A673 (cell line): ENCODE results near the gene CEP72. TPM values are rescaled to one million over a fixed set of nuclear protein-coding genes. Genes with fewer than 3 reads are reported as not detected.

Experiments used
- BruUV-seq: library from RNA; stranded (reverse); fragments of 400-500 nt; replicated peaks from 2 replicates; lab custom pipeline; 2021; lab: Mats Ljungman, UMichigan
- CTCF ChIA-PET: fragments of 300-600 bp; sonication (Branson Sonifier 250); formaldehyde crosslinking; loops from one replicate; lab custom pipeline; 2022; ENCODE audit warnings: antibody characterized with exemption; lab: Charles Lee
- POLR2A ChIA-PET: fragments of 300-600 bp; sonication (Branson Sonifier 250); formaldehyde crosslinking; loops from one replicate; lab custom pipeline; 2022; ENCODE audit warnings: antibody characterized with exemption; ENCODE audit not compliant: low non-redundant PET; lab: Charles Lee
- DNase-seq: peaks from one replicate; pipeline ENCODE4 v3.0.0-alpha.2; 2015; ENCODE audit warnings: low spot score
- H3K27ac ChIP-seq: fragments of 200-600 bp; sonication (generic); 2 replicates; pipeline ENCODE4 v1.5.1; 2016; ENCODE audit warnings: mixed run types, low read depth, mild to moderate bottlenecking, mixed read lengths, antibody characterized with exemption, low read length; ENCODE audit not compliant: poor library complexity, severe bottlenecking
- H3K27me3 ChIP-seq: fragments of 200-600 bp; sonication (generic); replicated peaks from 2 replicates; pipeline ENCODE4 v1.6.1; 2017; ENCODE audit warnings: mixed run types, low read depth, mild to moderate bottlenecking, mixed read lengths, antibody characterized with exemption, low read length; ENCODE audit not compliant: insufficient read depth, poor library complexity
- H3K36me3 ChIP-seq: fragments of 200-600 bp; sonication (generic); 2 replicates; pipeline ENCODE4 v1.6.1; 2016; ENCODE audit warnings: mixed run types, mild to moderate bottlenecking, mixed read lengths, antibody characterized with exemption, low read length; ENCODE audit not compliant: insufficient read depth, poor library complexity, severe bottlenecking
- H3K4me1 ChIP-seq: fragments of 200-600 bp; sonication (generic); 2 replicates; pipeline ENCODE4 v1.6.1; 2017; ENCODE audit warnings: mixed run types, mild to moderate bottlenecking, mixed read lengths, antibody characterized with exemption, low read length; ENCODE audit not compliant: insufficient read depth, poor library complexity, severe bottlenecking
- H3K4me3 ChIP-seq: fragments of 200-600 bp; sonication (generic); 2 replicates; pipeline ENCODE4 v1.5.1; 2016; ENCODE audit warnings: low read depth, mixed run types, mild to moderate bottlenecking, mixed read lengths, low read length; ENCODE audit not compliant: poor library complexity, severe bottlenecking
- H3K9me3 ChIP-seq: fragments of 200-600 bp; sonication (generic); 2 replicates; pipeline ENCODE4 v1.6.1; 2016; ENCODE audit warnings: mixed run types, low read depth, mild to moderate bottlenecking, mixed read lengths, antibody characterized with exemption, low read length; ENCODE audit not compliant: poor library complexity, severe bottlenecking
- EZH2 ChIP-seq: fragments of 200-600 bp; sonication (generic); IDR thresholded peaks from 2 replicates; pipeline ENCODE4 v1.6.1; 2017; ENCODE audit warnings: borderline replicate concordance, low read depth, mild to moderate bottlenecking, mixed read lengths, antibody characterized with exemption, low read length; ENCODE audit not compliant: poor library complexity, severe bottlenecking
- intact Hi-C: fragments of 100-400 bp; cut with micrococcal nuclease; formaldehyde crosslinking; loops from one replicate; pipeline ENCODE4 v1.10.0; 2022; ENCODE audit not compliant: unreplicated experiment
- total RNA-seq: library from RNA; stranded (reverse); gene quantifications from 2 replicates; pipeline ENCODE4 v1.2.3, GENCODE V29; 2021
- TF ChIP-seq, protein P1 (sequence below): fragments of 300-800, 200-600 bp; sonication (generic); conservative IDR thresholded peaks from 2 replicates; pipeline ENCODE4 v1.5.1; 2017; ENCODE audit warnings: low read depth, mild to moderate bottlenecking, antibody characterized with exemption, low read length, moderate library complexity, mixed read lengths

The CEP72 gene
- total RNA-seq, 1 experiment from 2014 or later, result 37.2 TPM

DNA sequence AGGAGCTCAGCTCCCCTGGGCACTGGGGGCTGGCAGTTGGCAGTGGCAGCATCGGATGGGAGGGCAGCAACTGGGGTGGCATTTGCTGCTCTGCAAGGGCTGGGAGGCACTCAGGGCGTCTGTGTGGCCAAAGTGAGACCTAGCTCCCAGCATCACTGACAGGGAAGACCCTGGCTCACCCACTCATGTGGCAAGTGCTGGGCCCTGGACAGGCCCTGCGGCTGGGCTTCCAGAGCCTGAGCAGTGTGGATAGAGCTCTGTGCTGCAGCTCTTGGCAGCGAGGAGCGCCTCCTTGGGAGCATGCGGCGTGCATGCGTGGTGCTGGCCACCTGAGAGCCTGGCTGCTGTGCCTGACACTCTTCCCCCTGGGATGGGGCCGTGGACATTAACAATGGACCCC lies 10.2 kb downstream of the CEP72 start:
- no peak overlapping the region for H3K4me3 ChIP-seq
- no peak for TF ChIP-seq EZH2
- TF ChIP-seq, protein P1, sequence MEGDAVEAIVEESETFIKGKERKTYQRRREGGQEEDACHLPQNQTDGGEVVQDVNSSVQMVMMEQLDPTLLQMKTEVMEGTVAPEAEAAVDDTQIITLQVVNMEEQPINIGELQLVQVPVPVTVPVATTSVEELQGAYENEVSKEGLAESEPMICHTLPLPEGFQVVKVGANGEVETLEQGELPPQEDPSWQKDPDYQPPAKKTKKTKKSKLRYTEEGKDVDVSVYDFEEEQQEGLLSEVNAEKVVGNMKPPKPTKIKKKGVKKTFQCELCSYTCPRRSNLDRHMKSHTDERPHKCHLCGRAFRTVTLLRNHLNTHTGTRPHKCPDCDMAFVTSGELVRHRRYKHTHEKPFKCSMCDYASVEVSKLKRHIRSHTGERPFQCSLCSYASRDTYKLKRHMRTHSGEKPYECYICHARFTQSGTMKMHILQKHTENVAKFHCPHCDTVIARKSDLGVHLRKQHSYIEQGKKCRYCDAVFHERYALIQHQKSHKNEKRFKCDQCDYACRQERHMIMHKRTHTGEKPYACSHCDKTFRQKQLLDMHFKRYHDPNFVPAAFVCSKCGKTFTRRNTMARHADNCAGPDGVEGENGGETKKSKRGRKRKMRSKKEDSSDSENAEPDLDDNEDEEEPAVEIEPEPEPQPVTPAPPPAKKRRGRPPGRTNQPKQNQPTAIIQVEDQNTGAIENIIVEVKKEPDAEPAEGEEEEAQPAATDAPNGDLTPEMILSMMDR, result no peak
- no peak overlapping the region for H3K27ac ChIP-seq
- peaks cover 49% of the 10 kb centered on the region for H3K36me3 ChIP-seq
- no peaks in the 10 kb centered on the region for H3K27me3 ChIP-seq
- DNase-seq, result no peak
- H3K4me1 ChIP-seq, result no peaks in the 10 kb centered on the region
- no peaks in the 10 kb centered on the region for H3K9me3 ChIP-seq
- intact Hi-C loops, result no loop called here
- CTCF ChIA-PET, result no interaction called here
- BruUV-seq, result no TSS peak
- POLR2A ChIA-PET, result no interaction called here

DNA sequence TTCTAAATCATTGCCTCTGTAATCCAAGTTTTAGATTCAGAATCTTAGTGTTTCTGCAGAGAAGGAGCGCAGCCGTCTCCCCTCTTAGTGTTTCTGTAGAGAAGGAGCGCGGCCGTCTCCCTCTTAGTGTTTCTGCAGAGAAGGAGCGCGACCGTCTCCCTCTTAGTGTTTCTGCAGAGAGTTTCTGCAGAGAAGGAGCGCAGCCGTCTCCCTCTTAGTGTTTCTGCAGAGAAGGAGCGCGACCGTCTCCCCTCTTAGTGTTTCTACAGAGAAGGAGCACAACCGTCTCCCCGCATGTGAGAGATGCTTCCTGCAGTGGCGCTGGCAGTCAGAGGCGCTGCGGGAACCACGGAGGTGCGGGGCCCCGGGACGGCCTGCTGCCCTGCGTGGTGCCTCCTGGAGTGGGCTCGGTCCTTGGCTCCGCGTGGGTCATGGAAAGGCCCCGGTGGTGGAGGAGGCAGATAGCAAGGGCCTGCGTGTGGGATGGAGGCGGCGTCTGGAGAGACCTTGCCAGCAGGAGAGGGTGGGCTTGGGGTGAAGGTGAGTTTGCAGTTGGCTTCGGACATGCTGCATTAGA lies 10.9 kb downstream of the CEP72 start:
- H3K36me3 ChIP-seq, result peaks cover 49% of the 10 kb centered on the region
- H3K27me3 ChIP-seq, result no peaks in the 10 kb centered on the region
- H3K27ac ChIP-seq, result no peak overlapping the region
- H3K4me1 ChIP-seq, result peaks cover under 1% of the 10 kb centered on the region
- intact Hi-C loops, result no loop called here
- TF ChIP-seq EZH2, result no peak
- TF ChIP-seq, protein P1, result no peak
- no TSS peak for BruUV-seq
- no peaks in the 10 kb centered on the region for H3K9me3 ChIP-seq
- H3K4me3 ChIP-seq, result no peak overlapping the region
- ChIA-PET CTCF (no interaction called here), POLR2A (no interaction called here)
- DNase-seq, result no peak

DNA sequence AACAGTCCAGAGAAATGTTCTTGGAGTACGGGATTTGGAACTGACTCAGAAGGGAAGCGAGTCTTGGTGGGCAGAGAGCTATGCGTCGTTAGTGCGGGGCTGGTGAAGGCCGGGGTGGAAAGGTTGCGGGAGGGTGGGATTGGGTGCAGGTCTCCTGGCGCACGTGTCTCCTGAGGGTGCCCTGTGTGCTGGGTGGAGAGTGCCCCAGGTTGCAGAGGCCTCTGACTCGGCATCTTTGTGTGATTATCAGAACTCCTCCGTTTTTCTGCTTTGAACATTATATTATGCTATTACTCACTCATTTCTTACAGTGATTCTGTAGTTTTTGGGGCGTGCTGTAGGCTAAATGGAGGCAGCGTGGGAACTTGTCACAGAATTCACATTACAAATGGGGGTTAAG lies 11.4 kb downstream of the CEP72 start:
- POLR2A ChIA-PET, result no interaction called here
- TF ChIP-seq EZH2, result no peak
- TF ChIP-seq, protein P1, result no peak
- intact Hi-C loops, result no loop called here
- H3K27ac ChIP-seq, result no peak overlapping the region
- CTCF ChIA-PET, result no interaction called here
- H3K9me3 ChIP-seq, result no peaks in the 10 kb centered on the region
- H3K27me3 ChIP-seq, result no peaks in the 10 kb centered on the region
- no TSS peak for BruUV-seq
- DNase-seq, result no peak
- H3K4me1 ChIP-seq, result peaks cover 4% of the 10 kb centered on the region
- no peak overlapping the region for H3K4me3 ChIP-seq
- H3K36me3 ChIP-seq, result peaks cover 44% of the 10 kb centered on the region
